Fibroblast of skin of right quadriceps (primary cell): ENCODE measurements around the gene KLHL36.
"Not testable (repeated sequence)": the region's sequence is repeated elsewhere in the genome, so short reads cannot be mapped to it uniquely, and the experiment has no call there.

ENCODE experiments used
- DNase-seq: peaks from one replicate; pipeline ENCODE4 v3.0.0-alpha.2; 2013

KLHL36 gene

GRCh38 chr16:84673561-84673960 is 25.2 kb downstream of the KLHL36 start:
- no peak for DNase-seq

GRCh38 chr16:84675423-84675822 is 27.1 kb downstream of the KLHL36 start:
- DNase-seq = no peak

GRCh38 chr16:84675884-84676283 is 27.6 kb downstream of the KLHL36 start:
- no peak for DNase-seq

- no peak for DNase-seq
These were observed 28.9 kb downstream of the KLHL36 start for GRCh38 chr16:84677017-84677803.

- DNase-seq = no peak
These were observed 29.5 kb downstream of the KLHL36 start for GRCh38 chr16:84677849-84678248.

- no peak for DNase-seq
These were observed 30.2 kb downstream of the KLHL36 start for GRCh38 chr16:84678541-84678940.

- no peak for DNase-seq
These were observed 32.0 kb downstream of the KLHL36 start for GRCh38 chr16:84680165-84680842.

- no peak for DNase-seq
These were observed 32.7 kb downstream of the KLHL36 start for GRCh38 chr16:84680843-84681629.

GRCh38 chr16:84683691-84684591 is 35.6 kb downstream of the KLHL36 start:
- no peak for DNase-seq

GRCh38 chr16:84684592-84684965 is 36.3 kb downstream of the KLHL36 start:
- DNase-seq = no peak

GRCh38 chr16:84685210-84685609 is 36.9 kb downstream of the KLHL36 start:
- DNase-seq = no peak

- DNase-seq = no peak
These were observed 38.5 kb downstream of the KLHL36 start for GRCh38 chr16:84686707-84687298.

- peak; percentile 92 for DNase-seq
These were observed 39.4 kb downstream of the KLHL36 start for GRCh38 chr16:84687715-84688114.

- not testable (repeated sequence) for DNase-seq
These were observed 39.9 kb downstream of the KLHL36 start for GRCh38 chr16:84688163-84688562.

- peak; percentile 95 for DNase-seq
These were observed 40.8 kb downstream of the KLHL36 start for GRCh38 chr16:84689111-84689510.

GRCh38 chr16:84690088-84690819 is 41.9 kb downstream of the KLHL36 start:
- DNase-seq = peak; percentile 21

- peak; percentile 42 for DNase-seq
These were observed 44.3 kb downstream of the KLHL36 start for GRCh38 chr16:84692451-84693214.

- DNase-seq = not testable (repeated sequence)
These were observed 45.6 kb downstream of the KLHL36 start for GRCh38 chr16:84693869-84694268.

- no peak for DNase-seq
These were observed 46.7 kb downstream of the KLHL36 start for GRCh38 chr16:84694980-84695379.

GRCh38 chr16:84699147-84699711 is 50.9 kb downstream of the KLHL36 start:
- DNase-seq = no peak
